ENCODE results near the gene HOXA7. TPM values are rescaled to one million over a fixed set of nuclear protein-coding genes. Genes with fewer than 3 reads are reported as not detected.

The HOXA7 gene
- total RNA-seq, 1 donor from 2014 or later: 34.2 TPM

DNA sequence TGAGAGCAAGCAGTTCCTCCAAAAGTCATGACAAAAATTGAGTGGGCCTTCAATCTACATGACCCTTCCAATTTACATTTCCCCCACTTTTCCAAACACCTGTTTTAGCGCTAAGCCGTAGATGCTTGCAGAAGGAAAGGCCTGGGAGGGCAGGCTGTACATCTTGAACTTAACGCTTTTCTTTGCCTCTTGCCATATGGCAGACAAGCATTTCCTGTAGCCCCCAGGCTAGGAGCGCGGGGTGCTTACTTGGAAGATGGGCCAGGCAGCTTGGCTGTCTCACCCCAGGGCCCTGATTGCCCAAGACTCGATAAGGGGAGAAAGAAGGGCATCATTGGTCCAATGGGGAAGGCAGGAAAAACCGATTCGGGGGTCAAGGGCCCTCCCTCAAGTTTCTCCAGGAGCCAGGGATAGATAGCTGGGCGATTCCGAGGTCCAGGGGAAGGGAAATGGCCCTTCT, 15.9 kb upstream of the HOXA7 start:
- Histone ChIP-seq H3K36me3 (ENCODE audit: control insufficient read depth, insufficient read depth, low read length) (peaks cover 2% of the 10 kb centered on the region), H3K4me3 (ENCODE audit: low read depth, low read length) (peak overlapping the region; percentile 72), H3K27me3 (ENCODE audit: control insufficient read depth, insufficient read depth, low read length) (no peaks in the 10 kb centered on the region)
- TF ChIP-seq, protein P1, sequence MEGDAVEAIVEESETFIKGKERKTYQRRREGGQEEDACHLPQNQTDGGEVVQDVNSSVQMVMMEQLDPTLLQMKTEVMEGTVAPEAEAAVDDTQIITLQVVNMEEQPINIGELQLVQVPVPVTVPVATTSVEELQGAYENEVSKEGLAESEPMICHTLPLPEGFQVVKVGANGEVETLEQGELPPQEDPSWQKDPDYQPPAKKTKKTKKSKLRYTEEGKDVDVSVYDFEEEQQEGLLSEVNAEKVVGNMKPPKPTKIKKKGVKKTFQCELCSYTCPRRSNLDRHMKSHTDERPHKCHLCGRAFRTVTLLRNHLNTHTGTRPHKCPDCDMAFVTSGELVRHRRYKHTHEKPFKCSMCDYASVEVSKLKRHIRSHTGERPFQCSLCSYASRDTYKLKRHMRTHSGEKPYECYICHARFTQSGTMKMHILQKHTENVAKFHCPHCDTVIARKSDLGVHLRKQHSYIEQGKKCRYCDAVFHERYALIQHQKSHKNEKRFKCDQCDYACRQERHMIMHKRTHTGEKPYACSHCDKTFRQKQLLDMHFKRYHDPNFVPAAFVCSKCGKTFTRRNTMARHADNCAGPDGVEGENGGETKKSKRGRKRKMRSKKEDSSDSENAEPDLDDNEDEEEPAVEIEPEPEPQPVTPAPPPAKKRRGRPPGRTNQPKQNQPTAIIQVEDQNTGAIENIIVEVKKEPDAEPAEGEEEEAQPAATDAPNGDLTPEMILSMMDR (IDR thresholded peaks at IDR 0.05; ENCODE audit: insufficient read depth, low read length, poor library complexity, severe bottlenecking): no peak
- no peak for DNase-seq (ENCODE audit: low read depth)

DNA sequence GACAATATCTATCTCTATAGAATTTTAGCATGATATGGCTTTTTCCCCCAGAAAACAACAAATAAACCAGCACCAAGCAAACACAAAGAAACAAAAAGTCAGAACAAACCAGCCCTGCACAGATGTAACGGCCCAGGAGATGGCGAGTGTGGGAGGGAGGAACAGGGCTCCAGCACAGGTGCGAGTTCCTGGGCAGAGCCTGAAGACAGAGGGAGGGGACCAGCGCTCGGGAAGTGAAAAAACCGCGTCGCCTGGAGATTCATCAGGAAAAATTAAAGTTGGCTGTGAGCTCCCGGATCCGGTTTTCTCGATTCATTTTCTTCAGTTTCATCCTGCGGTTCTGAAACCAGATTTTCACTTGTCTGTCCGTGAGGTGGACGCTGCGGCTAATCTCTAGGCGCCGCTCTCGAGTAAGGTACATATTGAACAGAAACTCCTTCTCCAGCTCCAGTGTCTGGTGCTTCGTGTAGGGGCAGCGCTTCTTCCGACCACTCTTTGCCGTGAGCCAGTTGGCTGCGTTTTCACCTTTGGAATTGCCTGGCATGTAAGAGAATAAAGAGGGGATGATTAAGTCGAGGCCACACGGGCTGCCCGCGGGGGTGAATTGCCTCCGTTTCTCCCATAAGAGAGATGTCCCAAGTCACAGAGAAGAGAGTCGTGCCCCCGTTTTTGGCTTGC, 15.3 kb upstream of the HOXA7 start:
- TF ChIP-seq, protein P1 (IDR thresholded peaks at IDR 0.05; ENCODE audit: insufficient read depth, low read length, poor library complexity, severe bottlenecking): no peak
- no peak for DNase-seq (ENCODE audit: low read depth)

DNA sequence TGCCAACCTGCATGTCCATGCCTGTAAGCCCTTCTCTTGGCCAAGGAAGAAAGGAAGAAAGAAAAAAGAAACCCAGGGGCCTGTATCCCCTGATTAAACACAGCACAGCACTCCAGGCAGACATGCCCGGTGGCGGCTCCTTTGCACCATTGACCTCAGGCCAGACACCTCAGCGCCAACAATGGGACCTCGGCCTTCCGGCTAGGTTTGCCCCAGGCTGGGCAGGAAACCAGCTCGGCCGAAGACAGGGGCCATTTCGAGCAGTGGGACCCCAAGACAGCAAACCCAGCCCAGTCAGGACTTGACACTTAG, 14.8 kb upstream of the HOXA7 start:
- peaks cover 2% of the 10 kb centered on the region for H3K36me3 ChIP-seq (ENCODE audit: control insufficient read depth, insufficient read depth, low read length)
- H3K27me3 ChIP-seq (ENCODE audit: control insufficient read depth, insufficient read depth, low read length): no peaks in the 10 kb centered on the region
- H3K4me3 ChIP-seq (ENCODE audit: low read depth, low read length): peak overlapping the region; percentile 72
- TF ChIP-seq, protein P1 (IDR thresholded peaks at IDR 0.05; ENCODE audit: insufficient read depth, low read length, poor library complexity, severe bottlenecking): no peak
- DNase-seq (ENCODE audit: low read depth): no peak

More for the DNA sequence above, 15.3 kb upstream of the HOXA7 start:
- Histone ChIP-seq H3K27me3 (ENCODE audit: control insufficient read depth, insufficient read depth, low read length) (no peaks in the 10 kb centered on the region), H3K4me3 (ENCODE audit: low read depth, low read length) (peak overlapping the region; percentile 72), H3K36me3 (ENCODE audit: control insufficient read depth, insufficient read depth, low read length) (peaks cover 2% of the 10 kb centered on the region)

DNA sequence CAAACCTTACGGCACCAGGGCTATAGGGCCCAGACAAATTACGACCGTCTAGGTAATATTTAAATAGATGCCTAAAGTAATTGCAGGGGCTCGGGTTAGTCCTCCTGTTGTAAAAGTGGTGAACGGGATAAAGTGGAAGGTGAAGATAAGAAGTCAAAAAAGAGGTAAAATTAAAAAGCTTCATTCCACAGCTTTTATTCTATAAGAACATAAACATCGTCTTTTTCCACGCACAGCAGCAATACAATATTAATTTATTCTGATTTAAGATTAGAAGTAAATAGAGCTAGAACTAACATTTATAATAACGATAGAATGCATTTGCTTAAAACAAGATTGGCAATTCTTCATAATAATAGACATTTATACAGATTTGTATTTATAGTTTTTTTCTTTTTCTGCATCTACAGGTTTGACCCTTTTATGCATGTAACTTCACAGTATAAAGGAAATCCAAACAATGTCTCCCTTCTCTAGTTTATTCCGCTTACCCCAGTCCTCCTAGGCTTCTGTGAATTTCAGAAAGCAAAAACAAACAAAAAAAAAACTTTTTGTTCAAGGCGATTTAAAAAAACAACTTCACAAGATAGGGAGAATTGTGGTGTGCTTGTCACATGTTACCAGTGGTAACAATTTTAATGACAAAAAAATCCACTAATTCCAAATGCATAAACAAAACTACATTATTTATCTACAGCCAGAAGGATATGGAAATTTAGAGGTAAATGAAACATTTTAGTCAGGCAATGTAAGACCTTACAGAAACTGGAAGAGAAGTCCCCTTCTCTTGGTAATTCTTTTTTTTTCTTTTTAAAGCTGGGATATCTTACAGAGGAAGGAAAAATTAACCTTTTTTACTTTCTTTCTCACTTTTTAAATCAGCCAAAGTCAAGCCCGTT, 14.2 kb upstream of the HOXA7 start:
- TF ChIP-seq, protein P1 (IDR thresholded peaks at IDR 0.05; ENCODE audit: insufficient read depth, low read length, poor library complexity, severe bottlenecking): no peak
- Histone ChIP-seq H3K36me3 (ENCODE audit: control insufficient read depth, insufficient read depth, low read length) (peaks cover 2% of the 10 kb centered on the region), H3K27me3 (ENCODE audit: control insufficient read depth, insufficient read depth, low read length) (no peaks in the 10 kb centered on the region), H3K4me3 (ENCODE audit: low read depth, low read length) (peak overlapping the region; percentile 72)
- no peak for DNase-seq (ENCODE audit: low read depth)

DNA sequence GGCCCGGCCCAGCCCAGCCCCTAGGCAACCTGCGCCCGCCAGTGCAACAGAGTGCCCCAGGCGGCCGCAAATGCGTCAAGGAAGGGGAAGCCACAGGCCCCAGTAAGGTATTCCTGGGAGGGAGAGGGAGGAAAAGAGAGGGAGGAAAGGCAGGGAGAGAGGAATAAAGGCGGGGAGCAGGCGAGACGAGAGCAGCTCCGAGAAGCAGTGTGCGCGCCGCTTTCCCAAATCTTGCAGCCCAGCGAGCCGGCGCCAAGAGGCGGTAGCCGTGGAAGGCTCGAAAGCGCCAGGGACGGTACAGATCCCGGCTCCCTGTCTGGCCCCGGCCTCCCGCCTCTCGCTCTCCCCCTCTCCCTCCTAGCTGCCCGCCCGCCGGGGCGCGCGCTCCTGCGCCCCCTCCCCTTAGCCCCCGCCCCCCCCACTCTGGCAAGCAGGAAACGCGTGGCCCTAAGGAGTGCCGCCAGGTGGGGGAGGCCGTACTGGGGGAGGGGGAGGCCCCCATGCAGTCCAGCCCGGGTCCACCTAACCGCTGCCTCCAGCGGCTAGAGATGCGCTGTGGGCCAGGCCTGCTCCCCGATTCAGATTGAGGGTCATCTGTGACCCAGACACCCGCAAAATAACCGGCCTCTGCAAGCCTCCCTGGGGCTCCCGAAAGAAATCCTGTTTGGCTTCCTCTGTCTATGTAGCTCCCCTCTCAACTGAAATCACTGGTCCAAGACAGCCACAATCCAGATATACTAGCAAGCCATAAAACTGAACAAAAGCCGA, 13.4 kb upstream of the HOXA7 start:
- TF ChIP-seq, protein P1 (IDR thresholded peaks at IDR 0.05; ENCODE audit: insufficient read depth, low read length, poor library complexity, severe bottlenecking): no peak
- peak overlapping the region; percentile 72 for H3K4me3 ChIP-seq (ENCODE audit: low read depth, low read length)
- peaks cover 2% of the 10 kb centered on the region for H3K36me3 ChIP-seq (ENCODE audit: control insufficient read depth, insufficient read depth, low read length)
- no peak for DNase-seq (ENCODE audit: low read depth)
- no peaks in the 10 kb centered on the region for H3K27me3 ChIP-seq (ENCODE audit: control insufficient read depth, insufficient read depth, low read length)
